GM18526 (cell line): ENCODE data around the gene DOCK8.
"Not testable (repeated sequence)": the region's sequence is repeated elsewhere in the genome, so short reads cannot be mapped to it uniquely, and the experiment has no call there.

Source experiments
- POLR2A ChIP-seq: IDR thresholded peaks from 3 replicates; pipeline ENCODE4 v1.6.1; 2011; ENCODE audit not compliant: insufficient read length; ENCODE audit errors: extremely low read depth

Gene DOCK8

GRCh38 chr9:214648-215493 is at the start of gene DOCK8:
TSS of gene DOCK8 (plus strand) at chr9:214865. CDS start at chr9:214977, 112 bp downstream.
- peak; percentile 14 for TF ChIP-seq POLR2A

DNA sequence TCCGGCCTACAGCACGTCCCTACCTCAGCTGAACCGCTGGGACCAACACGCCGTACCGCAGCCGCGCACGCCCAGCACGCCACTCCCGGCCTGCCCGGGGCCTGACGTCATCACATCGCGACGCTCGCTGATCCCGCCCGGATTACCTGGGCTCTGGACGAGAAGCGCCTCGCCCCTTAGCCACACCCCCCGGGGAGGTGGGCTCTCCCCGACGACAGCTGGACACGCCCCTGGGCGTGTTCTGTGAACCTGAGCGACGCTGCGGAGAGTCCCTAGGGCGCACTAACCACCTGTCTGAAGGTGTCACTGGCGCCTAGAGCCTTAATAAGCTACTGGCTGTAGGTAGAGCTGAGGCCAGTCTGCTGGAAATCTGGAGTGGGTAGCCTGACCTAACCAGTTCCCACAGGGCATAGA is 35.7 kb upstream of the DOCK8 start, which contains the start of gene ZNG1A:
Gene ZNG1A, minus strand, starts transcription at position 87 of the 414 bp plus-strand sequence. CDS start 87 bp downstream, outside the sequence.
- not testable (repeated sequence) for TF ChIP-seq POLR2A

DNA sequence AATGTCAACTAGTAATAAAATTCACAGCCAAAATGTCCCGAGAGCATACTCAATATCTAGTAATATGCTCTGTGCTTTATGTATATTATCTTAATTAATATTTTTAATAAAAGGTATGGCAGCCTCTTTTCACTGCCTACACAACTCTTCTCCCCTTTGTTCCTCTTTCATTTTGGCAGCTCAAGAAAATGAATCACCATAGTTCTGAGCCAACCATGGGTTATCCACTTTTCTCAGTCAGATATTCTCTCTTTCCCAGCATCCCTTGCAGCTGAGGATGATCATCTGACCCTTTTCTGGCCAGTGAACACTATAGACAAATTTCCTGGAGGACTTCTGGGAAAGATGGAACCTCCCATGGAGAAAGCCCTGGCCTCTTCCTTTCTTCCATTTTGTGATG is 8.2 kb upstream of the DOCK8 start:
- no peak for TF ChIP-seq POLR2A

- no peak for TF ChIP-seq POLR2A
These were observed 5.4 kb upstream of the DOCK8 start for GRCh38 chr9:209143-209758.

DNA sequence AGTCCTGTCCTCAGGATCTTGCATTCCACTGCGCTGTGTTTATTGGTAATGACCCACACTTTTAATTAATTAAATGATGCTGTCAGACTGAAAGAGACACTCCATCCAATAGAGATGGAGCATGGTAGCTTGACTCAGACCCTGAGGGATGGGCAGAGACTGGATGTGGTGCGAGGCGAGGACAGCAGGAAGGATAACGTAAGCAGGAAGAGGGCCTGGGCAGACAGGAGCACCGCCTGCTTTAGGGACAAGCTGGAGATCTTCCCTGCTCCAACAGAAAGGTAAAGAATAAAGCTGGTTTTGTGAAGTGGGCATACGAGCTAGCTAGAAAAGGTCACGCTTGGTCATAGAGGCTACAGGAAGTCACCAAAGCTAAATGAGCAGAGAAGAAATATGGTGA is 3.6 kb upstream of the DOCK8 start:
- no peak for TF ChIP-seq POLR2A

DNA sequence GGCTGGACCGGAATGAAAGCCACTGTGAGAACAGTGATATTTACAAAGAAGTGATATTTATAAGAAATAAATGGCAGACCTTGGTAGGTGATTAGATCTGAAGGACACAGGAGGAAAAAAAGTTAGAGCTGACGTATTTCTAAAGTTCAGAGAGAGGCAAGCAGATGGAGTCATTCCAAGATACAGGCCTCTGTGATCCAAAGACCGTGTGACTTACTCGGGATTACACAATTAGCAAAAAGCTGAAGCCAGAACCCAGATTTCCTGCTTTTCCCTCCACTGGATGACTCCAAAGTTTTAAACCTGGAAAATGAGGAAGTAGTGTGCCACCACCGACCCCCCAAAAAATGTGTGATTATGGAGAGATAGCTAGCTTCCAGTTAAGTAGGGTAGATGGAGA is 3.1 kb upstream of the DOCK8 start:
- TF ChIP-seq POLR2A, result no peak

DNA sequence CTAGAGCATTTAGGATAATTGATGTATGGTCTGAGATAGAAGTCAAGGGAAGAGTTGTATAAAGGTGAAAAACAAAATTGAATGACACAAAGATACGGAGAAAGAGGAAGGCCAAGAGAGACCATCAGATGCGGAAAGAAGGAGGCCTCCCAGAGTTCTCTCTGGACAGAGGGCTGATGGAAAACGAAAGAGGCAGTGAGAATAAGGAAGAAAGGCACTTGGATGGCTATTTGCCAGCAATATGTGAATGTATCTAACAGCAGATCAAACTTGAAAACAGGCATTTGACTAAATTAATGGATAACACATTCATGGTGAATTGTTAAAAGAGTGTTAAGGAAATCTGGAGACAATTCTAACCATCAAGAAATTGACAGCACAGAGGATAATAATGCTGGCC is 2.4 kb upstream of the DOCK8 start:
- no peak for TF ChIP-seq POLR2A

GRCh38 chr9:214351-214647 is 366 bp upstream of the DOCK8 start:
- TF ChIP-seq POLR2A, result no peak

DNA sequence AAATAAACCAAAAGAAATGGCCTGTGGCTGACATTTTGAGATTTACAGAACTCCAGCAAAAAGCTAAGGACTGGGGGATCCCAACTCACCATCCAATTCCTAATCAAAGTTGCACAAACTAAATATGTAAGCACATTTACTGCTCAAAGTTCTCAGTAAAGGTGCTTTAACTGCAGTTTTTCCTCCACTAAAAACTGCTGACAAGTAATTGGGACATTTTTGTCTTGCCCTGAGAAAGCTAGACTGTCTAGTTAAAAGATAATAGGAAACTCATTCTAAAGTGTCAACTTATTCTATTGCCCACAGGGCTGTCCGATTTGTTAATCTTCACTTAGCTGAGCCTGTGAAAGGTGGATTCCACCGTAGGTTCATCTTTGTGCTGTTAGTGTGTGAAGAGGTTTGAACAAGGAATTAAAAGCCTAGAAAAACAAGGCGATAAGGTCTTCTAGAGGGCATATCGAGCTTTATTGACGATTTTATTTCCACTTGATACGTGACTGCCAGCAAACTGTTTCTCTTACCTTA is 1.0 kb downstream of the DOCK8 start:
- no peak for TF ChIP-seq POLR2A

GRCh38 chr9:216866-217265 is 2.2 kb downstream of the DOCK8 start:
- TF ChIP-seq POLR2A, result no peak

- TF ChIP-seq POLR2A, result no peak
These were observed 3.3 kb downstream of the DOCK8 start for GRCh38 chr9:217950-218349.

GRCh38 chr9:219670-220365 is 5.2 kb downstream of the DOCK8 start:
- no peak for TF ChIP-seq POLR2A

GRCh38 chr9:221989-222776 is 7.5 kb downstream of the DOCK8 start:
- no peak for TF ChIP-seq POLR2A

DNA sequence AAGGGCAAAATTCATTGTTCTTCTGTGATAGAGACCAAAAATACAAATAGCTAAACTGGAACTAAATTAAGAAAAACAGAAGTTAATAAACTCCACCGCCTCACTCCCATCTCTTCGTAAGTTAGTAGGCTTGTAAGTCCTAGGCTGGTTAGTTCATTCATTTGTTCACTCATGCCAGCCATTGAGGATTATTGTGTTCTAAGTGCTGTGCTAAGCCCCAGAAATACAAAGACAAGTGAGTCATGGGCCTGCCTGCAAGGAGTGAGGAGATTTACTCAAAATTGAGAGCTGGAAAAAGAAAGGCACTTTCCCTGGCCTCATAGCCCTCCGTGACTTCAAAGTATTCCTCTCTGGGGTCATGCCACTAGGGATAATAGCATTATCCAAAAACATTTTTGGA is 8.5 kb downstream of the DOCK8 start:
- TF ChIP-seq POLR2A, result no peak

DNA sequence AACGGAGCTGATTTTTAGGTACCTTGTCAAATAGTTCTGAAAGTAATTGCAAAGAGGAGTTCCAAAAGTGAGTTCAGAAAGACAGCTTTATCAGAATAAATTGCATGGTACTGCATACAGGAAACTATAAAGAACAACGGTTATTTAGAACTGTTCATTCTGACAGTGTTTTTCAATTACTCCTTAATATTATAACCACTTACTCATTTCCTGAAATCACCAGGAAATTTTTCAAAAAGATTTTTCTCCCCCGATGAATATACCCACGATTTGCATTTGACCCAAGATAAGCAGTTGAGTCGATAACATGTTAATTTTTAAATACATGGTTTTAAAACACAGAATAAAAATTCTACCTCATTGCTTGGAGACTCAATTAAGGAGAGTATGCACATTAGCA is 9.4 kb downstream of the DOCK8 start:
- no peak for TF ChIP-seq POLR2A
